ENCODE results near the gene BBS9.
"Not testable (repeated sequence)": the region's sequence is repeated elsewhere in the genome, so short reads cannot be mapped to it uniquely, and the experiment has no call there.

Gene BBS9

DNA sequence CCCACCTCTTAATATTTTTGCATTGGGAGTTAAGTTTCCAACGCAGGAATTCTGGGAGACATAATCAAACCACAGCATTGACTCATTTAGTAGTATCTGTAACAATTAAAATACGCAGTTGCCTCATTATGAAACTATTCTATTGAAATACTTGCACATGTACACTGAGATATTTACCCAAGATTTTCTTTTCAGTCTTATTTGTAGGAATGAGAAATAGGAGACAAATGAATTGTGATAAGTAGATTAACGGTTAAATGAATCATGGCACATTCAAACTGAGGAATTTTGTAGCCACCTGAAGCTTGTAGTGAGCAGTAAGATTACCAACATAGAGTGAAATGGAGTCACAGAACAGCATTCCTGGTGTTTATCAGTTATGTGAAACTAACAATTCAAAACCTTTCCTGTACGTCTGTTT lies 38.2 kb upstream of the BBS9 start:
- no peaks in the 10 kb centered on the region for H3K9me3 ChIP-seq
- H3K27ac ChIP-seq, result no peak overlapping the region
- H3K4me1 ChIP-seq (ENCODE audit: control insufficient read depth in 1 of 2, insufficient read depth in 1 of 2, low read depth in 1 of 2, low read length in 1 of 2), result no peaks in the 10 kb centered on the region
- TF ChIP-seq, protein P1, sequence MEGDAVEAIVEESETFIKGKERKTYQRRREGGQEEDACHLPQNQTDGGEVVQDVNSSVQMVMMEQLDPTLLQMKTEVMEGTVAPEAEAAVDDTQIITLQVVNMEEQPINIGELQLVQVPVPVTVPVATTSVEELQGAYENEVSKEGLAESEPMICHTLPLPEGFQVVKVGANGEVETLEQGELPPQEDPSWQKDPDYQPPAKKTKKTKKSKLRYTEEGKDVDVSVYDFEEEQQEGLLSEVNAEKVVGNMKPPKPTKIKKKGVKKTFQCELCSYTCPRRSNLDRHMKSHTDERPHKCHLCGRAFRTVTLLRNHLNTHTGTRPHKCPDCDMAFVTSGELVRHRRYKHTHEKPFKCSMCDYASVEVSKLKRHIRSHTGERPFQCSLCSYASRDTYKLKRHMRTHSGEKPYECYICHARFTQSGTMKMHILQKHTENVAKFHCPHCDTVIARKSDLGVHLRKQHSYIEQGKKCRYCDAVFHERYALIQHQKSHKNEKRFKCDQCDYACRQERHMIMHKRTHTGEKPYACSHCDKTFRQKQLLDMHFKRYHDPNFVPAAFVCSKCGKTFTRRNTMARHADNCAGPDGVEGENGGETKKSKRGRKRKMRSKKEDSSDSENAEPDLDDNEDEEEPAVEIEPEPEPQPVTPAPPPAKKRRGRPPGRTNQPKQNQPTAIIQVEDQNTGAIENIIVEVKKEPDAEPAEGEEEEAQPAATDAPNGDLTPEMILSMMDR (IDR thresholded peaks at IDR 0.05), result no peak
- peaks cover 28% of the 10 kb centered on the region for H3K36me3 ChIP-seq
- H3K27me3 ChIP-seq, result no peaks in the 10 kb centered on the region
- no peak overlapping the region for H3K4me3 ChIP-seq (ENCODE audit: low read depth in 1 of 2, low read length in 1 of 2)

DNA sequence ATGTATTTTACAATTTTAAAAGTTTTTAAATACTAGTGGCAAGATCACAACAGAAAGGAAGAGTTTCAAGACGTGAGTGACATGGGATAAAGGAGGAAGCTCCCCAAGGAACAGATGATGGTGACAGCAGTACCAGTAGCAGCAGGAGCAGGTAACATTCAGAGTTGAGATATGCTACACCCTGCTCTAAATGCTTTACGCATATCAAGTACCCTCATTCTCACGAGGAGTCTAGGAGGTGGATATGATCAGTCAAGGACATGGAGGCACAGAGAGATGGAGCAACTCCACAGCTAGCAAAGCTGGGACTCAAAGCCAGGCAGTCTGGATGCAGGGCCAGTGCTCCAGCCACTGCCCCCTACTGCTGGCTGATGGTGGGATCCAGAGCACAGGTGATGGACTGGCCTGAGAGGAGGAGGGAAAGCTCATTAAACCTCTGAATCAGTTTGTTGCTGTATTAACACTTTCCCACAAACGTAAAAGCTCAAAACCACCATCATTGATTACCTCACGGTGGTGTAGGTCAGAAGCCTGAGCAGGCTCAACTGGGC lies 37.6 kb upstream of the BBS9 start:
- Histone ChIP-seq H3K9me3 (no peaks in the 10 kb centered on the region), H3K4me3 (ENCODE audit: low read depth in 1 of 2, low read length in 1 of 2) (no peak overlapping the region), H3K27ac (no peak overlapping the region), H3K27me3 (no peaks in the 10 kb centered on the region), H3K36me3 (peaks cover 34% of the 10 kb centered on the region), H3K4me1 (ENCODE audit: control insufficient read depth in 1 of 2, insufficient read depth in 1 of 2, low read depth in 1 of 2, low read length in 1 of 2) (no peaks in the 10 kb centered on the region)
- TF ChIP-seq, protein P1 (IDR thresholded peaks at IDR 0.05), result no peak

DNA sequence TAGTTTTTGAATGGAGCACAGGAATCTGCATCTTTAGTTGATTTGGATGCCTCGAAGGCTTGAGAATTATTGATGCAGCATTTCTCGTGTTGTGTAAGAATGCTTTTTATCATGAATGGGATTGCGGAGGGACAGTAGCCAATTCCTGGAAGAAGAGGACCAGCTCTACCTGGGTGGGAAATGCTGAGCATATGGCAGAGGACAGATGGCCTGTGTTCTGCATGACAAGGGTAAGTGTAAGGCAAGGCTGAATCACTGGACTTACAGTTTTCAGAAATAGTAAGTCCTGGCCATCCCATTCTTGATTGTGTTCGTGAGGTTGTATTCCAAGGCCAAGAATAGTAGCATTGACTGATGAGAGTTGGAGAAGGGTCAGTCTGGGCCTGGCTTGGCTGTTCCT lies 36.1 kb upstream of the BBS9 start:
- TF ChIP-seq, protein P1 (IDR thresholded peaks at IDR 0.05), result no peak
- H3K27me3 ChIP-seq, result no peaks in the 10 kb centered on the region
- no peak overlapping the region for H3K27ac ChIP-seq
- H3K4me3 ChIP-seq (ENCODE audit: low read depth in 1 of 2, low read length in 1 of 2), result no peak overlapping the region
- no peaks in the 10 kb centered on the region for H3K9me3 ChIP-seq
- H3K36me3 ChIP-seq, result peaks cover 49% of the 10 kb centered on the region
- no peaks in the 10 kb centered on the region for H3K4me1 ChIP-seq (ENCODE audit: control insufficient read depth in 1 of 2, insufficient read depth in 1 of 2, low read depth in 1 of 2, low read length in 1 of 2)

DNA sequence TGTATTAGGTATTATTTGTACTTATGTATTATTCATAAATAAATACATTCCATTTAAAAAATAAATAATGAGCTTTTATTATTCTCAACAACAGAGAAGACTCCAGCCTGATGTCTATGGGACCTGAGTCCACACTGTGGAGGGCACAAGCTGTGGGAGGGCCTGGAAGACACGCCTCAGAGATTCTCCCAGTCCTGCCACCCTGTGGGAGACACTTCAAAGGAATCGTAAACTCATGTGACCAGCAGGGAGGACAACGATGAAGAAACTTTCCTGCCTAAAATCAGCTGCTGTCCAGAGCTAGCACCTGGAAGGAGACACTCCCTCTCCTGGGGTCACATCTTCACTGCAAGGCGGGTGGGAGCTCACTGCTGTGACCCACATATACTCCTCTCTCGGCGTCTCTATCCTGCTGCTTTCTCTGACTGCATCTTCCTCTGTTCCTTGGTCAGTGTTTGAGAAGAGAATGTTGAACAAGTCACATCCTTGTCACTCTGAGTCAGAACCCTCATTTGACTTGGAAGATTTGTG lies 34.6 kb upstream of the BBS9 start:
- not testable (repeated sequence) for H3K4me1 ChIP-seq (ENCODE audit: control insufficient read depth in 1 of 2, insufficient read depth in 1 of 2, low read depth in 1 of 2, low read length in 1 of 2); H3K4me3 ChIP-seq (ENCODE audit: low read depth in 1 of 2, low read length in 1 of 2); H3K9me3 ChIP-seq; H3K27me3 ChIP-seq; H3K27ac ChIP-seq
- H3K36me3 ChIP-seq, result peaks cover 57% of the 10 kb centered on the region

DNA sequence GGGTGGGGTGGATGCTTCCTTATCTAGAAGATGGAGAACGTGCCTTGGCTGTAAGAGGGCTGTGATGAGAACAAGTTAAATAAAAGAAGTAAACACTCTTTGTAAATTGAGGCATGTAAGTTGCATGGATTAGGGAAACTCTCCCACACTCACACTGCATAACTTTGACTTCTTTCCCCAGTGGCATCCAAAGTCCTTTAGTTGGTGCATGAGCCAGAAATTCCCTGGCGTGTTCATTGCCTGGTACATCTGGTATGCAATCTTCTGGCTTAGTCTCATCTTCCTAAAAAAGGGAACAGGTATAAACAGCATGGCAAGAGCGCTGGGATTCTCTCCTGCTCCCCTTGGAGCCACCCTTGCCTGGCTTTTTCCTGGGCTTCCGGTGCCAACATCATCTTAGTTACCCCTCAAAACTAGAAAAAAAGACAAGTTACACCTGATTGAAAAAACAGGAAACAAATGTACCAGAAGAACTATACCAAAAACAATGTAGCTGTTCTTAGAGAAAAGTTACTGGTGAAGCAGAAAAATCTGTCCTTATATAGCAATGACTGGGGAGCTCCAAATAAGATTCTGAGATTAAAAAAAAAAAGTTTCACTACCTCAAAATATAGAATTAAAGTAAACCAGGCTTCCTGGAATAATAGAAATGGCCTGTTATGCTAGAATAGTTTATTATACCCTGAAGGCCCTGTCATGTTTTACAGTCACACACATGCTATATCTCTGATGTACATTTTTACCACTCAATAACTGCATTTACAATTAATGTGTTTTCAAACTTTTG lies 30.0 kb upstream of the BBS9 start:
- H3K4me1 ChIP-seq (ENCODE audit: control insufficient read depth in 1 of 2, insufficient read depth in 1 of 2, low read depth in 1 of 2, low read length in 1 of 2), result no peaks in the 10 kb centered on the region
- H3K36me3 ChIP-seq, result peaks cover 58% of the 10 kb centered on the region
- no peak overlapping the region for H3K27ac ChIP-seq

More for the DNA sequence above, 30.0 kb upstream of the BBS9 start:
- Histone ChIP-seq H3K27me3 (no peaks in the 10 kb centered on the region), H3K9me3 (no peaks in the 10 kb centered on the region), H3K4me3 (ENCODE audit: low read depth in 1 of 2, low read length in 1 of 2) (no peak overlapping the region)
- TF ChIP-seq, protein P1 (IDR thresholded peaks at IDR 0.05), result no peak
